Activated effector memory CD4-positive, alpha-beta T cell treated with anti-CD3 and anti-CD28 coated beads, Interleukin-2, amount 50 U/mL, for 16 hours (primary cell): ENCODE data around the gene ZNF784.

Experiments
- DNase-seq: peaks from one replicate; pipeline ENCODE4 v3.0.0-alpha.2; 2020

ZNF784 gene

GRCh38 chr19:55643003-55643886, 18.9 kb upstream of the ZNF784 start, which contains the start of gene ZNF581:
TSS of gene ZNF581 (plus strand) at chr19:55643649. CDS start at chr19:55644572, 923 bp downstream.
- DNase-seq = peak; percentile 93

- peak; percentile 76 for DNase-seq
Measured at GRCh38 chr19:55642153-55643002, 18.0 kb upstream of the ZNF784 start.

GRCh38 chr19:55641426-55642152, 17.2 kb upstream of the ZNF784 start:
- no peak for DNase-seq

GRCh38 chr19:55640577-55641425, 16.4 kb upstream of the ZNF784 start, which contains the start of gene ZNF580:
TSS of gene ZNF580 (plus strand) at chr19:55641002. CDS start at chr19:55642509, 1,507 bp downstream.
- DNase-seq = peak; percentile 86

- peak; percentile 91 for DNase-seq
Measured at GRCh38 chr19:55640043-55640576, 15.7 kb upstream of the ZNF784 start.

GRCh38 chr19:55638864-55639359, 14.5 kb upstream of the ZNF784 start:
- peak; percentile 88 for DNase-seq

- no peak for DNase-seq
Measured at GRCh38 chr19:55637534-55637933, 13.2 kb upstream of the ZNF784 start.

- DNase-seq = no peak
Measured at GRCh38 chr19:55636723-55637122, 12.4 kb upstream of the ZNF784 start.

GRCh38 chr19:55635856-55636440, 11.6 kb upstream of the ZNF784 start:
- no peak for DNase-seq

- DNase-seq = no peak
Measured at GRCh38 chr19:55635334-55635717, 11.0 kb upstream of the ZNF784 start.

- no peak for DNase-seq
Measured at GRCh38 chr19:55633861-55634260, 9.5 kb upstream of the ZNF784 start.

- DNase-seq = peak; percentile 91
Measured at GRCh38 chr19:55632463-55632834, 8.1 kb upstream of the ZNF784 start.

GRCh38 chr19:55626350-55626749, 2.0 kb upstream of the ZNF784 start:
- DNase-seq = peak; percentile 82

GRCh38 chr19:55625004-55625326, 599 bp upstream of the ZNF784 start:
- DNase-seq = no peak

GRCh38 chr19:55623561-55623960, 805 bp downstream of the ZNF784 start:
- no peak for DNase-seq

- DNase-seq = no peak
Measured at GRCh38 chr19:55623130-55623529, 1.2 kb downstream of the ZNF784 start.

GRCh38 chr19:55622242-55622969, 2.0 kb downstream of the ZNF784 start:
- DNase-seq = no peak

GRCh38 chr19:55621673-55622231, 2.6 kb downstream of the ZNF784 start:
- DNase-seq = no peak

GRCh38 chr19:55621205-55621672, 3.1 kb downstream of the ZNF784 start:
- no peak for DNase-seq
